ENCODE measurements around the gene TRAPPC1. TPM values are rescaled to one million over a fixed set of nuclear protein-coding genes. Genes with fewer than 3 reads are reported as not detected.
A peak's percentile ranks its signal among the peaks of the same experiment; 100 is the strongest.

The TRAPPC1 gene
- total RNA-seq, 2 donors from 2014 or later, result 14.6 to 36.1 TPM

DNA sequence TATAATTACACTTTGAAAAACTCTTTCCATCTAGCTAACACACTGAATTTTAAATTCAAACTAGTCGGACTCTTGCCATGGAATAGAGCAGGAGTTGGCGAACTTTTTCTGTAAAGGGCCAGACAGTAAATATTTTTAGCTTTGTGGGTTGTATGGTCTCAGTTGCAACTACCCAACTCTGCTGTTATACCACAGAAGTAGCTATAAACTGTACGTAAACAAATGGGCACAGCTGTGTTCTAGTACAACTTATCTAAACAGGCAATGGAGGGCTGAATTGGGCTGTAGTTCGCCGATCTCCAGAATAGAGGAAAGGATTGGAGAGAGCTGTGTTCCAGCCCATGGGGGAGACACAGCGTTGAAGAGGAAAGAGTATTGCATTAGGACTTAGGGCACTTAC, 9.0 kb upstream of the TRAPPC1 start:
- Histone ChIP-seq H3K27me3 (replicated peaks; ENCODE audit: insufficient read depth) (no peaks in the 10 kb centered on the region), H3K4me1 (ENCODE audit: control insufficient read depth in 1 of 2, low read depth in 2 of 2) (no peaks in the 10 kb centered on the region), H3K9me3 (no peaks in the 10 kb centered on the region), H3K27ac (no peak overlapping the region), H3K4me3 (no peak overlapping the region), H3K36me3 (peaks cover 50% of the 10 kb centered on the region)
- no peak for ATAC-seq (ENCODE audit: insufficient number of reproducible peaks, low FRiP score, low read depth)
- no peak for DNase-seq (ENCODE audit: low spot score)
- TF ChIP-seq, protein P1, sequence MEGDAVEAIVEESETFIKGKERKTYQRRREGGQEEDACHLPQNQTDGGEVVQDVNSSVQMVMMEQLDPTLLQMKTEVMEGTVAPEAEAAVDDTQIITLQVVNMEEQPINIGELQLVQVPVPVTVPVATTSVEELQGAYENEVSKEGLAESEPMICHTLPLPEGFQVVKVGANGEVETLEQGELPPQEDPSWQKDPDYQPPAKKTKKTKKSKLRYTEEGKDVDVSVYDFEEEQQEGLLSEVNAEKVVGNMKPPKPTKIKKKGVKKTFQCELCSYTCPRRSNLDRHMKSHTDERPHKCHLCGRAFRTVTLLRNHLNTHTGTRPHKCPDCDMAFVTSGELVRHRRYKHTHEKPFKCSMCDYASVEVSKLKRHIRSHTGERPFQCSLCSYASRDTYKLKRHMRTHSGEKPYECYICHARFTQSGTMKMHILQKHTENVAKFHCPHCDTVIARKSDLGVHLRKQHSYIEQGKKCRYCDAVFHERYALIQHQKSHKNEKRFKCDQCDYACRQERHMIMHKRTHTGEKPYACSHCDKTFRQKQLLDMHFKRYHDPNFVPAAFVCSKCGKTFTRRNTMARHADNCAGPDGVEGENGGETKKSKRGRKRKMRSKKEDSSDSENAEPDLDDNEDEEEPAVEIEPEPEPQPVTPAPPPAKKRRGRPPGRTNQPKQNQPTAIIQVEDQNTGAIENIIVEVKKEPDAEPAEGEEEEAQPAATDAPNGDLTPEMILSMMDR (IDR thresholded peaks at IDR 0.05), result no peak

DNA sequence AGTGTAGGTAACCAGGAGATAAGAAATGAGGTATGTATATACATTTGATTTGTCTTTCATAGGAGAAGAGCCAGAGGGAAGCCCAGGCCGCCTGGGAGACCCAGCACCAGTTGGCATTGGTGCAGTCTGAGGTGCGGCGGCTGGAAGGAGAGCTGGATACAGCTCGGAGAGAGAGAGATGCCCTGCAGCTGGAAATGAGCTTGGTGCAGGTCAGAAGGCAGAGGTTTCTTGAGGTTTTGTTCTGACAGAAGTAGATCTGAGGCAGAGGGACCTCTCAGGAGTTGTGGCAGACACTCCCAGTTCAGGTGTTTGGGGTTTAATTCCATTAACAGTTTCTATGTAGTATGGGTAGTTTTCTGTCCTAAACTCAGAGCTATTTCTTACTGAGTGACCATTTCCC, 8.3 kb upstream of the TRAPPC1 start:
- DNase-seq (ENCODE audit: low spot score), result no peak
- H3K9me3 ChIP-seq, result no peaks in the 10 kb centered on the region
- H3K36me3 ChIP-seq, result peaks cover 47% of the 10 kb centered on the region

DNA sequence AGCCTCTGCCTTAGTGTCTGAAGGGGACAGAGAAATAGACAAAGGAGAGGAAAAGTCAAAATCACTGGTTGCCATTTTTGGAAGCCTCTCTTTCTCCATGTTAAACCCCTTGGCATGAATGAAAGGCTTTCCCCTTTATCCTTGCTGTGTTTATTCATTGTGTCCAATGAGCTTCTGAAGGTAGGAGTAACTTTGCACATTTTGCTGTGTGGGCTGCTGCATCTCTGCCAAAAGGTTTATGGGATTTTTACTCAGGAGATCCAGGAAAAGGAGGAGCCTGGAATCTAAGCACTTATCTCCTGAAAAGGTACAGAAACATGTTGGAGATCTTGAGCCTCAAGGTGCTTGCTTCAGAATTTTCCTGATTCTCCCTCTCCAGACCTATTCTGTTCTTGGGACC, 4.1 kb upstream of the TRAPPC1 start:
- H3K4me1 ChIP-seq (ENCODE audit: control insufficient read depth in 1 of 2, low read depth in 2 of 2), result peaks cover 14 to 25% of the 10 kb centered on the region in 2 donors
- ATAC-seq (ENCODE audit: insufficient number of reproducible peaks, low FRiP score, low read depth) (no peak), DNase-seq (ENCODE audit: low spot score) (no peak)
- H3K36me3 ChIP-seq, result peaks cover 24% of the 10 kb centered on the region
- H3K27me3 ChIP-seq (replicated peaks; ENCODE audit: insufficient read depth), result no peaks in the 10 kb centered on the region
- TF ChIP-seq, protein P1 (IDR thresholded peaks at IDR 0.05), result no peak
- no peak overlapping the region for H3K4me3 ChIP-seq
- no peak overlapping the region for H3K27ac ChIP-seq
- H3K9me3 ChIP-seq, result no peaks in the 10 kb centered on the region

More for the DNA sequence above, 8.3 kb upstream of the TRAPPC1 start:
- Histone ChIP-seq H3K4me3 (no peak overlapping the region), H3K27ac (no peak overlapping the region), H3K27me3 (replicated peaks; ENCODE audit: insufficient read depth) (no peaks in the 10 kb centered on the region), H3K4me1 (ENCODE audit: control insufficient read depth in 1 of 2, low read depth in 2 of 2) (no peaks in the 10 kb centered on the region)
- ATAC-seq (ENCODE audit: insufficient number of reproducible peaks, low FRiP score, low read depth), result no peak
- TF ChIP-seq, protein P1 (IDR thresholded peaks at IDR 0.05), result no peak

DNA sequence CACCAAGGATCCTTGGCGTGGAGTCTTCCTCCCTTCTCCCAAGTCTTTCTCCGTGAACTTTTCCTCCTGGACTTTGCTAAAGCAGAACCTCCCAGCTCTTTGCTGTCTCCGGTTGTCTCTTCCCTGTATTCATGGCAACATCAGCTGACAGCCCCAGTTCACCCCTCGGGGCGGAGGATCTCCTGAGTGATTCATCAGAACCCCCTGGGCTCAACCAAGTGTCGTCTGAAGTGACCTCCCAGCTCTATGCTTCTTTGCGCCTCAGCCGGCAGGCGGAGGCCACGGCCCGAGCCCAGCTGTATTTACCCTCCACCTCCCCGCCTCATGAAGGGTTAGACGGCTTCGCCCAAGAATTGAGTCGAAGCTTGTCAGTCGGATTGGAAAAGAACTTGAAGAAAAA, 1.2 kb upstream of the TRAPPC1 start:
- Histone ChIP-seq H3K36me3 (peaks cover 10% of the 10 kb centered on the region), H3K4me1 (ENCODE audit: control insufficient read depth in 1 of 2, low read depth in 2 of 2) (peaks cover 14 to 28% of the 10 kb centered on the region in 2 donors)
- no peak for ATAC-seq (ENCODE audit: insufficient number of reproducible peaks, low FRiP score, low read depth)

DNA sequence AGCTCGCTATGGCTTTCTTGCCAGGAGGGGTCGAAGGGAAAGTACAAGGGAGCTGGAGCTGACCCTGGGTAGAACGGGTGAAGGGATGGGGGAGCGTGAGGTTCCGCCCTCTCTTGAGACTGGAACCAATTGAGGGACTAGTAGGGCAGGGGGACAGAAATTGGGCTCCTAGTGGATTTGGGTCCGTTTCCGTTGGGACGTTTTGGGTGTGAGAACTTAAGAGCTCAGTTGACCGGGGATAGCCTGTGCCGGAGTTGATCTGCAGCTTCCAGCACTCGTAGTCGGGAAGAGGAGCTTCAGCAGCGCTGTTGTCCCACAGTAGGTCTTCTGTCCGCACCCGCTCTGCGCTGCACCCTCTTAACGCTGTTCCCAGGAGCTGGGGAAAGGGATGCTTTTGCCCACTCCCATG, 741 bp upstream of the TRAPPC1 start:
- no peaks in the 10 kb centered on the region for H3K27me3 ChIP-seq (replicated peaks; ENCODE audit: insufficient read depth)
- peak; percentile 4 for ATAC-seq (ENCODE audit: insufficient number of reproducible peaks, low FRiP score, low read depth)
- peak overlapping the region; percentile 37 to 72 for H3K27ac ChIP-seq
- no peak for DNase-seq (ENCODE audit: low spot score)
- peaks cover 10% of the 10 kb centered on the region for H3K36me3 ChIP-seq
- peaks cover 14 to 28% of the 10 kb centered on the region in 2 donors for H3K4me1 ChIP-seq (ENCODE audit: control insufficient read depth in 1 of 2, low read depth in 2 of 2)
- no peaks in the 10 kb centered on the region for H3K9me3 ChIP-seq
- peak overlapping the region; percentile 98 for H3K4me3 ChIP-seq
- TF ChIP-seq, protein P1 (IDR thresholded peaks at IDR 0.05), result no peak

More for the DNA sequence above, 1.2 kb upstream of the TRAPPC1 start:
- Histone ChIP-seq H3K27ac (peak overlapping the region in 1 of 2 donors; percentile 72), H3K9me3 (no peaks in the 10 kb centered on the region), H3K4me3 (peak overlapping the region; percentile 98), H3K27me3 (replicated peaks; ENCODE audit: insufficient read depth) (no peaks in the 10 kb centered on the region)
- DNase-seq (ENCODE audit: low spot score), result no peak
- TF ChIP-seq, protein P1 (IDR thresholded peaks at IDR 0.05), result no peak

Measured in thoracic aorta (tissue), 2 donors.